Hindlimb muscle (tissue), 1 donor: ENCODE results near the gene FAM131B. TPM values are rescaled to one million over a fixed set of nuclear protein-coding genes. Genes with fewer than 3 reads are reported as not detected.

ENCODE experiments used
- DNase-seq: peaks from one replicate; pipeline ENCODE4 v3.0.0-alpha.2; 2013
- polyA plus RNA-seq: library from polyadenylated mRNA; unstranded; fragments of 120-200 nt; gene quantifications from one replicate; pipeline ENCODE4 v1.2.1, GENCODE V29; 2013; ENCODE audit not compliant: insufficient read length

FAM131B gene
- polyA plus RNA-seq, 1 donor, result 1.8 TPM

GRCh38 chr7:143320620-143321019 lies 41.9 kb downstream of the FAM131B start:
- no peak for DNase-seq

- DNase-seq, result no peak
Observed at GRCh38 chr7:143318661-143319060, 43.9 kb downstream of the FAM131B start.

GRCh38 chr7:143316492-143316891 lies 46.0 kb downstream of the FAM131B start:
- DNase-seq, result no peak

GRCh38 chr7:143315776-143316175 lies 46.7 kb downstream of the FAM131B start, which contains the start of gene CLCN1:
TSS of gene CLCN1 (plus strand) at chr7:143316111. CDS start at chr7:143316213, 102 bp downstream.
- DNase-seq, result no peak

GRCh38 chr7:143314127-143314526 lies 48.4 kb downstream of the FAM131B start:
- no peak for DNase-seq

- no peak for DNase-seq
Observed at GRCh38 chr7:143308632-143309031, 53.9 kb downstream of the FAM131B start.

GRCh38 chr7:143305423-143306070 lies 57.0 kb downstream of the FAM131B start:
- DNase-seq, result no peak

- no peak for DNase-seq
Observed at GRCh38 chr7:143304938-143305337, 57.6 kb downstream of the FAM131B start.

GRCh38 chr7:143303733-143304132 lies 58.8 kb downstream of the FAM131B start:
- DNase-seq, result no peak

Other genes starting within 250 kb of the FAM131B start
- gene PIP, start 230.6 kb downstream of the FAM131B start, polyA plus RNA-seq, result not detected
- gene TAS2R39, start 179.3 kb downstream of the FAM131B start, polyA plus RNA-seq, result not detected
- not detected for gene TAS2R40, start 140.7 kb downstream of the FAM131B start, polyA plus RNA-seq
- 81.9 TPM for gene GSTK1, start 99.3 kb downstream of the FAM131B start, polyA plus RNA-seq
- gene TMEM139, start 77.8 kb downstream of the FAM131B start, polyA plus RNA-seq, result 0.98 TPM
- 25.4 TPM for gene CASP2, start 74.4 kb downstream of the FAM131B start, polyA plus RNA-seq
- gene CLCN1, start 46.6 kb downstream of the FAM131B start, polyA plus RNA-seq, result 2.5 TPM
- gene ZYX, start 18.6 kb upstream of the FAM131B start, polyA plus RNA-seq, result 259 TPM
- 5.8 TPM for gene EPHA1, start 46.1 kb upstream of the FAM131B start, polyA plus RNA-seq
- gene TAS2R60, start 80.7 kb upstream of the FAM131B start, polyA plus RNA-seq, result not detected
- gene TAS2R41, start 115.2 kb upstream of the FAM131B start, polyA plus RNA-seq, result not detected
- gene CTAGE15, start 209.1 kb upstream of the FAM131B start, polyA plus RNA-seq, result not detected